GM12875 (cell line): ENCODE measurements around the gene RRP15.
A peak's percentile ranks its signal among the peaks of the same experiment; 100 is the strongest.

ENCODE experiments used
- H3K4me3 ChIP-seq: one replicate; pipeline ENCODE4 v1.5.1; 2011; ENCODE audit warnings: low read depth, low read length, control low read depth
- TF ChIP-seq, protein P1 (sequence below): IDR thresholded peaks from 2 replicates; pipeline ENCODE4 v1.5.1; 2011; ENCODE audit warnings: low read depth, mild to moderate bottlenecking, control low read depth, inconsistent platforms, low read length, moderate library complexity, borderline replicate concordance; ENCODE audit not compliant: insufficient read depth

The RRP15 gene

DNA sequence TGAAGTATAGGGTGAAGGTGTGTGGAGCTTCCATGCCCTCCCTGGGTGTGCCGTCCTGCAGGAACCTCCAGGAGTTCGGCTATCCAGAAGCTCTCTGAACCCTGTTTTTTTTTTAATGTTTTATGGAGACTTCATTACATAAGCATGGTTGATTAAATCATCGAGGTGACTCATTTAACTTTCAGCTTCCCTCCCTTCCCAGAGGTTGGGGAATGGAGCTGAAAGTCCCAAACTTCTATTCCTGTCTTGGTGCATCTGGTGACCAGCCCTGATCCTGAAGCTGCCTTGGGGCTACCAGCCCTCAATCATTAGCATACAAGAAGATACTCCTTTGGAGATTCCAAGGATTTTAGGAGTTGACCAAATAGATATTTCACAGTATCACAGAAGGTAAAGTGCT is 9.5 kb downstream of the RRP15 start:
- H3K4me3 ChIP-seq, result no peak overlapping the region
- TF ChIP-seq, protein P1, sequence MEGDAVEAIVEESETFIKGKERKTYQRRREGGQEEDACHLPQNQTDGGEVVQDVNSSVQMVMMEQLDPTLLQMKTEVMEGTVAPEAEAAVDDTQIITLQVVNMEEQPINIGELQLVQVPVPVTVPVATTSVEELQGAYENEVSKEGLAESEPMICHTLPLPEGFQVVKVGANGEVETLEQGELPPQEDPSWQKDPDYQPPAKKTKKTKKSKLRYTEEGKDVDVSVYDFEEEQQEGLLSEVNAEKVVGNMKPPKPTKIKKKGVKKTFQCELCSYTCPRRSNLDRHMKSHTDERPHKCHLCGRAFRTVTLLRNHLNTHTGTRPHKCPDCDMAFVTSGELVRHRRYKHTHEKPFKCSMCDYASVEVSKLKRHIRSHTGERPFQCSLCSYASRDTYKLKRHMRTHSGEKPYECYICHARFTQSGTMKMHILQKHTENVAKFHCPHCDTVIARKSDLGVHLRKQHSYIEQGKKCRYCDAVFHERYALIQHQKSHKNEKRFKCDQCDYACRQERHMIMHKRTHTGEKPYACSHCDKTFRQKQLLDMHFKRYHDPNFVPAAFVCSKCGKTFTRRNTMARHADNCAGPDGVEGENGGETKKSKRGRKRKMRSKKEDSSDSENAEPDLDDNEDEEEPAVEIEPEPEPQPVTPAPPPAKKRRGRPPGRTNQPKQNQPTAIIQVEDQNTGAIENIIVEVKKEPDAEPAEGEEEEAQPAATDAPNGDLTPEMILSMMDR, result no peak

DNA sequence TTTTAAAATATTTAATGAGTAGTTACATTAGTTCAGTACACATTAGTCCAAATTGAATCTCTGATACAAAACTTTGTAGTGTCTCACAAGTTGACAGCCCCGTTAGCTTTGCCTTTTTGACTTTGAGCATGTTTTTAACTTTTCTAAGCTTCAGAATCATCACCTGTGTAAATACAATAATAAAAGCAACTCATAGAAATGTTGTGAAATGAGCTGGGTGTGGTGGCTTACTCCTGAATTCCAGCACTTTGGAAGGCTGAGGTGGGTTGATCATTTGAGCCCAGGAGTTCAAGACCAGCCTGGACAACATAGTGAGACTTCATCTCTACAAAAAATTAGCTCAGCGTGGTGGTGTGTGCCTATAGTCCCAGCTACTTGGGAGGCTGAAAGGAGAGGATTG is 11.1 kb downstream of the RRP15 start:
- no peak overlapping the region for H3K4me3 ChIP-seq
- TF ChIP-seq, protein P1, result no peak

DNA sequence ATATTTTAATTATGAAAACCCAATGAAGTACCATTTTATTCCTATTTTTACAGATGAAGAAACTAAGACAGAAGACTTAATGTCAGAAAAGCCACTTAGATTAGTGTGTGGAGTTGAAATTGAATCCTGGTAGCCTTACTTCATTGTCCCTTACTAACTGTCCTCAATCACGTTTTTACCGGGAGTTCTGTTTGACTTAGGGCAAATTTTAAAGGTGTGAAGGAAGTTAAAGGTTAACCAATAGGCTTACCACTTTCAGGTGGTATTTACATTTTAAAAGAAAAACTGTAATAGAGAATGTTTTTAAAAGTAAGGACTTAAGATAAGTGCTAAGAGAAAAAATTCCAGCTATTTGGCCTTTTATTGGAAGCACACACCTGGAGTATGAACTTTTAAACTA is 12.4 kb downstream of the RRP15 start:
- no peak overlapping the region for H3K4me3 ChIP-seq
- TF ChIP-seq, protein P1, result no peak

DNA sequence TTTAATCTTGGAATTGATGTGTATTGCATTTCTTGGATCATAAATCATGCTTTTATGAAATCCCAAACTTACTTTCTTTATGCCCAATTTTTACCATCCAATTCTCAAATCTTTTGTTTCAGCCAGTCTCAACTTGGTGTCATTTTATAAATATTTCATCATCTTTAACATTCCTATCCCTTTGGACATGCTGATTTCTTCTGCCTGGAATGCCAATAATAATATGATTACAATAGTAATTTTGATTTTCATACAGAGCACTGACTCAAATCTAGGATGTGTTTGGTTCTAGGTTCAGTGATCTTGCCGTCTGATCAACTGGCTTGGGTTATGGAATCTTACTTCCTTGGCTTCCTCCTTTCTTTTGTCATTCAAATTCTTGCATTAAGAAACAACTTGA is 12.8 kb downstream of the RRP15 start:
- H3K4me3 ChIP-seq, result no peak overlapping the region
- TF ChIP-seq, protein P1, result no peak

DNA sequence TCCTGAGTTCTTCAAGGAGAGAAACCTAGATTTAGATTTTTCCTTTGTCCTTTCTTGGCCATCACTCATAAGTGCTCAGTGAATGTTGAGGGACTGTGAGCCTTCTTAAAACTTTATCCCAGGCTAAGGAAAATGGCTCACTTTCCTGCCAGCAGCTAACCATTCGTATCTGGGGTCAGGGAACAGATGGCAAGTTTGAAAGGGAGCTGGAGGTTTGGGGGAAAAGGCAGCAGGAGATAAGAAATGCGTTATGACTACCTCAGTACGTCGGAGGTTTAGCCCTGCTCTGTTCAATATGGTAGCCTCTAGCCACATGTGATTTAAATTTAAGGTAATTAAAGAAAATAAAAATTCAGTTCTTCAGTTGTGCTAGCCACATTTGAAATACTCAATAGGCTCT is 13.3 kb downstream of the RRP15 start:
- TF ChIP-seq, protein P1, result no peak
- no peak overlapping the region for H3K4me3 ChIP-seq

DNA sequence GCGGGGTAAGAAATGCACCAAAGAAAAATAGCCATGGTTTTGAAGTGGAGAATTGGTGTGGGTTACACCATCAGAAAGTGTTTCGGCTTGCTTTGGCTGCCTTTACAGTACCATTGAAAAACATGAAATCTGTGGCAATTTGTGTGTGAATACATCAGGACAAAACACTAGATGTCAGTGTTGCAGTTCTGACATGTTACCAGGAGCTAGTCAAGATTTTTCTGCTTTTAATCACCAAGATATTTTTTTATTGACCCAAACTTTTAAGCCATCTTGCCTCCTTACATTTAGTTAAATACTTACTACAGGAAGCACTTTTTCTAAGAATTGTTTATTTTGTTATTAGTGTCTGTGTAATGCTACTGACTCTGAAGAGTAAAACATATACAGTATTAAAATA is 14.3 kb downstream of the RRP15 start:
- TF ChIP-seq, protein P1, result peak; percentile 31; the same call in 1 of the 2 replicates

DNA sequence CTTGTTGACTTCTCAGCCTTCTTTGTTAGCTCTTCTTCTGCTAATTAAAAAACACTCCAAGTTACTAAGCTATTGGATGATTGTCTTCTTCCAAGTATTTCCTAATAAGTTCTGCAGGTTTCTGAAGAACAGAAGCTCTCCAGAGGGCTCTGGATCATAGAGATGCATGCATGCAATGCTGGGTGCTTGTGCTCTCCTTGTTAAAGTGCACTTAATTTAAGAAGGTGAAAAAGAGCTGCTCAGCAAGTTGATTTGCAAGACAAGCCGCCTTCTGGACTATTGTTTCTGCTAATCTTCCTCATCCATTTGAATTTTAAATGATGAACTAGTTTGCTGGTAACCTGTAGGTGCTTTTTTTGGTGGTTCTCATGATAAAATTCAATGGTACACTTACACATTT is 16.1 kb downstream of the RRP15 start:
- TF ChIP-seq, protein P1, result no peak
- H3K4me3 ChIP-seq, result no peak overlapping the region

More for the DNA sequence above, 14.3 kb downstream of the RRP15 start:
- H3K4me3 ChIP-seq, result no peak overlapping the region
